Measurements from ENCODE around the gene TRAPPC3.

DNA sequence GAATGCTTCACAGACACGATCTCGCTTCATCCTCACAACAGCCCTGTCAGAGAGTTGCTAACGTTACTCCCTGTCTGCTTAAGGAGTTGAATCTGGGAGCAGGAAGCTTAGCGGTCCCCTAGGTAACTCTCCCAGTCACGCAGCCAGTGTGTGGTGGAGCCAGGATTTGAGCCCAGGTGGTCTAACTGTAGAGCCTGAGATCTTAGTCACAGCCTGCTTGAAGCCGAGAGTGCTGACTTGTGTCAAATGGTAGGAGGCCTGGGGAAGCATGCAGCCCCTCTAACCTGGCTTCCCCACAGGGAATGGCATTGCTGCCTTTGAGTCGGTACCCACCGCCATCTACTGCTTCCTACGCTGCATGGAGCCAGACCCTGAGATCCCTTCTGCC is 56.5 kb downstream of the TRAPPC3 start:
- no peak for TF ChIP-seq POLR2A (IDR thresholded peaks at IDR 0.05)
- TF ChIP-seq, protein P1, sequence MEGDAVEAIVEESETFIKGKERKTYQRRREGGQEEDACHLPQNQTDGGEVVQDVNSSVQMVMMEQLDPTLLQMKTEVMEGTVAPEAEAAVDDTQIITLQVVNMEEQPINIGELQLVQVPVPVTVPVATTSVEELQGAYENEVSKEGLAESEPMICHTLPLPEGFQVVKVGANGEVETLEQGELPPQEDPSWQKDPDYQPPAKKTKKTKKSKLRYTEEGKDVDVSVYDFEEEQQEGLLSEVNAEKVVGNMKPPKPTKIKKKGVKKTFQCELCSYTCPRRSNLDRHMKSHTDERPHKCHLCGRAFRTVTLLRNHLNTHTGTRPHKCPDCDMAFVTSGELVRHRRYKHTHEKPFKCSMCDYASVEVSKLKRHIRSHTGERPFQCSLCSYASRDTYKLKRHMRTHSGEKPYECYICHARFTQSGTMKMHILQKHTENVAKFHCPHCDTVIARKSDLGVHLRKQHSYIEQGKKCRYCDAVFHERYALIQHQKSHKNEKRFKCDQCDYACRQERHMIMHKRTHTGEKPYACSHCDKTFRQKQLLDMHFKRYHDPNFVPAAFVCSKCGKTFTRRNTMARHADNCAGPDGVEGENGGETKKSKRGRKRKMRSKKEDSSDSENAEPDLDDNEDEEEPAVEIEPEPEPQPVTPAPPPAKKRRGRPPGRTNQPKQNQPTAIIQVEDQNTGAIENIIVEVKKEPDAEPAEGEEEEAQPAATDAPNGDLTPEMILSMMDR (IDR thresholded peaks at IDR 0.05) = no peak
